Measurements from ENCODE around the gene GTF3C5.

GRCh38 chr9:133046196-133046899 lies 15.6 kb downstream of the GTF3C5 start:
- TF ChIP-seq PATZ1 (CRISPR knock-in tag; IDR thresholded peaks at IDR 0.05; ENCODE audit: borderline replicate concordance), result no peak
- no peak for TF ChIP-seq ZFP3 (CRISPR knock-in tag; IDR thresholded peaks at IDR 0.05)
- TF ChIP-seq ISL1 (CRISPR knock-in tag; IDR thresholded peaks at IDR 0.05), result no peak

All from SK-N-SH treated with all-trans-retinoic acid at 6 μM for 48 hours (cell line).